Measurements from ENCODE around the gene LRMDA. TPM values are rescaled to one million over a fixed set of nuclear protein-coding genes. Genes with fewer than 3 reads are reported as not detected.

LRMDA gene
- total and polyA plus RNA-seq, 2 of the 8 experiments (the other 6 are each of a cell fraction or from before 2014, with no cell fraction given) = 0.86 to 2.8 TPM

- Histone ChIP-seq H3K18ac (ENCODE audit: extremely low read depth, low read length) (no peak overlapping the region), H4K20me1 (replicated peaks in 1 of 2; ENCODE audit: control insufficient read depth in 1 of 2, insufficient read depth in 2 of 2, low read length in 2 of 2) (peaks cover under 1 to 8% of the 10 kb centered on the region in 2 experiments), H3K79me1 (ENCODE audit: low read depth, low read length) (no peaks in the 10 kb centered on the region), H3K23me2 (ENCODE audit: low read depth, low read length) (no peaks in the 10 kb centered on the region), H3K27me3 (replicated peaks in 1 of 4; ENCODE audit: control insufficient read depth in 3 of 4, extremely low read depth in 1 of 4, insufficient read depth in 3 of 4, low read length in 3 of 4) (peaks cover 48 to 62% (median 60%) of the 10 kb centered on the region in 4 experiments), H2AK5ac (ENCODE audit: low read depth, low read length) (no peak overlapping the region), H3K23ac (ENCODE audit: insufficient read length) (no peak overlapping the region), H3K4me3 (ENCODE audit: extremely low read depth in 1 of 4, insufficient read depth in 2 of 4, low read depth in 3 of 4, low read length in 4 of 4) (no peak overlapping the region), H3K4ac (replicated peaks; ENCODE audit: insufficient read length, low read depth, low read length) (no peak overlapping the region), H3K27ac (ENCODE audit: low read depth, low read length) (no peak overlapping the region), H3K9ac (replicated peaks in 1 of 4; ENCODE audit: extremely low read depth in 1 of 4, low read depth in 3 of 4, low read length in 3 of 4) (no peak overlapping the region), H3K36me3 (ENCODE audit: control insufficient read depth in 2 of 4, insufficient read depth in 4 of 4, low read length in 3 of 4) (peaks cover 0 to 4% (median 0%) of the 10 kb centered on the region in 4 experiments; a peak in 1 of 8 replicates), H2BK5ac (ENCODE audit: low read depth, low read length) (no peak overlapping the region), H3K79me2 (ENCODE audit: control insufficient read depth in 1 of 2, insufficient read depth in 2 of 2, low read length in 2 of 2) (no peaks in the 10 kb centered on the region), H3K4me1 (replicated peaks in 1 of 4; ENCODE audit: control insufficient read depth in 3 of 4, insufficient read depth in 4 of 4, low read length in 3 of 4) (peaks cover 0 to 9% (median 7%) of the 10 kb centered on the region in 4 experiments; a peak in 3 of 7 replicates), H2BK15ac (ENCODE audit: low read length) (no peak overlapping the region), H3K14ac (ENCODE audit: insufficient read length) (no peak overlapping the region), H3K56ac (replicated peaks; ENCODE audit: insufficient read length, low read depth, low read length) (no peak overlapping the region), H3K9me3 (ENCODE audit: insufficient read depth in 2 of 2, low read depth in 1 of 2, low read length in 1 of 2) (no peaks in the 10 kb centered on the region), H2BK120ac (replicated peaks; ENCODE audit: low read depth, low read length) (no peak overlapping the region), H2BK20ac (ENCODE audit: low read length) (no peak overlapping the region), H4K91ac (replicated peaks; ENCODE audit: insufficient read length, low read length) (no peak overlapping the region), H2BK12ac (ENCODE audit: low read depth, low read length) (no peak overlapping the region), H2AFZ (ENCODE audit: low read length) (no peak overlapping the region), H4K8ac (ENCODE audit: extremely low read depth, insufficient read depth, low read length) (no peak overlapping the region), H4K5ac (ENCODE audit: insufficient read length, low read depth, low read length) (no peak overlapping the region), H3K4me2 (ENCODE audit: insufficient read depth in 1 of 2, low read depth in 2 of 2, low read length in 2 of 2) (no peak overlapping the region)
- DNase-seq (ENCODE audit: low read depth in 1 of 2, low spot score in 2 of 2) = no peak
- CTCF ChIA-PET (ENCODE audit: partially characterized antibody) = interaction anchor here (0.9 kb wide), 2 partner anchors 67 to 69 kb away, joined by 3 read pairs; no protein-coding TSS in a partner anchor
- no peak for FAIRE-seq
- POLR2A ChIA-PET (ENCODE audit: partially characterized antibody) = no interaction called here
- 76% methylated on average over 4 of the region's 4 CpGs; no CpG with 5 or more reads in 1 of the 2 experiments for WGBS, 2 experiments (ENCODE audit: extremely low coverage in 1 of 2, insufficient coverage in 1 of 2, insufficient read length in 1 of 2, insufficient replicate concordance in 2 of 2, low coverage in 1 of 2, low lambda C conversion rate in 2 of 2, missing lambda C conversion rate in 1 of 2)
- no peak for TF ChIP-seq MAFK (IDR thresholded peaks at IDR 0.05; ENCODE audit: low read depth, low read length)
Observed at GRCh38 chr10:76234499-76235226, 803.2 kb downstream of the LRMDA start.
